Brain microvascular endothelial cell (primary cell): Measurements from ENCODE around the gene CACNA1H.
"Not testable (repeated sequence)": the region's sequence is repeated elsewhere in the genome, so short reads cannot be mapped to it uniquely, and the experiment has no call there.

Experiments used
- DNase-seq: peaks from one replicate; pipeline ENCODE4 v3.0.0-alpha.2; 2020
- H3K27ac ChIP-seq: fragments of 250-450 bp; sonication (Bioruptor Pico); 2 replicates; pipeline ENCODE4 v1.5.1; 2020; ENCODE audit warnings: mild to moderate bottlenecking, moderate library complexity
- H3K27me3 ChIP-seq: fragments of 250-450 bp; sonication (Bioruptor Pico); replicated peaks from 2 replicates; pipeline ENCODE4 v1.5.1; 2020; ENCODE audit warnings: mild to moderate bottlenecking
- H3K36me3 ChIP-seq: fragments of 250-450 bp; sonication (Bioruptor Pico); replicated peaks from 2 replicates; pipeline ENCODE4 v1.5.1; 2020; ENCODE audit warnings: mild to moderate bottlenecking
- H3K4me3 ChIP-seq: 2 replicates; pipeline ENCODE4 v1.5.1; 2011; ENCODE audit warnings: low read depth, mild to moderate bottlenecking, control low read depth, low read length, moderate library complexity
- in situ Hi-C: cut with HindIII; loops from 2 replicates; pipeline ENCODE4 v1.10.0; 2017; ENCODE audit warnings: low sequenced_read_pairs, low pct_ligation_motif_present
- TF ChIP-seq, protein P1 (sequence below): IDR thresholded peaks from 2 replicates; pipeline ENCODE4 v1.5.1; 2011; ENCODE audit warnings: low read depth, mild to moderate bottlenecking, moderate library complexity, low read length, control low read depth, inconsistent platforms; ENCODE audit errors: missing control alignments

CACNA1H gene

GRCh38 chr16:1188432-1189189 lies 35.7 kb downstream of the CACNA1H start:
- H3K27ac ChIP-seq = no peak overlapping the region
- no peaks in the 10 kb centered on the region for H3K36me3 ChIP-seq
- H3K4me3 ChIP-seq = no peak overlapping the region
- DNase-seq = no peak
- in situ Hi-C loops = no loop called here
- TF ChIP-seq, protein P1, sequence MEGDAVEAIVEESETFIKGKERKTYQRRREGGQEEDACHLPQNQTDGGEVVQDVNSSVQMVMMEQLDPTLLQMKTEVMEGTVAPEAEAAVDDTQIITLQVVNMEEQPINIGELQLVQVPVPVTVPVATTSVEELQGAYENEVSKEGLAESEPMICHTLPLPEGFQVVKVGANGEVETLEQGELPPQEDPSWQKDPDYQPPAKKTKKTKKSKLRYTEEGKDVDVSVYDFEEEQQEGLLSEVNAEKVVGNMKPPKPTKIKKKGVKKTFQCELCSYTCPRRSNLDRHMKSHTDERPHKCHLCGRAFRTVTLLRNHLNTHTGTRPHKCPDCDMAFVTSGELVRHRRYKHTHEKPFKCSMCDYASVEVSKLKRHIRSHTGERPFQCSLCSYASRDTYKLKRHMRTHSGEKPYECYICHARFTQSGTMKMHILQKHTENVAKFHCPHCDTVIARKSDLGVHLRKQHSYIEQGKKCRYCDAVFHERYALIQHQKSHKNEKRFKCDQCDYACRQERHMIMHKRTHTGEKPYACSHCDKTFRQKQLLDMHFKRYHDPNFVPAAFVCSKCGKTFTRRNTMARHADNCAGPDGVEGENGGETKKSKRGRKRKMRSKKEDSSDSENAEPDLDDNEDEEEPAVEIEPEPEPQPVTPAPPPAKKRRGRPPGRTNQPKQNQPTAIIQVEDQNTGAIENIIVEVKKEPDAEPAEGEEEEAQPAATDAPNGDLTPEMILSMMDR = no peak
- H3K27me3 ChIP-seq = no peaks in the 10 kb centered on the region

DNA sequence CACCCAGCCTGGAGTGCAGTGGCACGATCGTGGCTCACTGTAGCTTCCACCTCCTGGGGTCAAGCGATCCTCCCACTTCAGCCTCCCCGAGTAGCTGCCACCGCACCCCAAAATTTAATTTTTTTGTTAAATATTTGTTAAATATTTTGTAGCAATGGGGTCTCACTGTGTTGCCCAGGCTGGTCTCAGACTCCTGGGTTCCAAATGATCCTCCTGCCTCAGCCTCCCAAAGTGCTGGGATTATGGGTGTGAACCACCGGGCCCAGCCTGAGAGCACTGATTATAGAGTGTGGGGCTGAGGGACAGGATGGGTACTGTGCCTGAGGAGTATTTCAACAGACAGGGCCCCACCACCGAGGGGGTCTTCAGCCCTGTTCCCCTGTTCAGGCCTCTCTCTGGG lies 36.5 kb downstream of the CACNA1H start:
- H3K27ac ChIP-seq = no peak overlapping the region
- H3K36me3 ChIP-seq = no peaks in the 10 kb centered on the region
- in situ Hi-C loops = no loop called here
- no peak overlapping the region for H3K4me3 ChIP-seq
- DNase-seq = no peak
- TF ChIP-seq, protein P1 = no peak
- no peaks in the 10 kb centered on the region for H3K27me3 ChIP-seq

- H3K36me3 ChIP-seq, in situ Hi-C loops, DNase-seq, H3K27me3 ChIP-seq, H3K4me3 ChIP-seq, H3K27ac ChIP-seq: not testable (repeated sequence)
Observed at GRCh38 chr16:1190789-1191188, 37.9 kb downstream of the CACNA1H start.

DNA sequence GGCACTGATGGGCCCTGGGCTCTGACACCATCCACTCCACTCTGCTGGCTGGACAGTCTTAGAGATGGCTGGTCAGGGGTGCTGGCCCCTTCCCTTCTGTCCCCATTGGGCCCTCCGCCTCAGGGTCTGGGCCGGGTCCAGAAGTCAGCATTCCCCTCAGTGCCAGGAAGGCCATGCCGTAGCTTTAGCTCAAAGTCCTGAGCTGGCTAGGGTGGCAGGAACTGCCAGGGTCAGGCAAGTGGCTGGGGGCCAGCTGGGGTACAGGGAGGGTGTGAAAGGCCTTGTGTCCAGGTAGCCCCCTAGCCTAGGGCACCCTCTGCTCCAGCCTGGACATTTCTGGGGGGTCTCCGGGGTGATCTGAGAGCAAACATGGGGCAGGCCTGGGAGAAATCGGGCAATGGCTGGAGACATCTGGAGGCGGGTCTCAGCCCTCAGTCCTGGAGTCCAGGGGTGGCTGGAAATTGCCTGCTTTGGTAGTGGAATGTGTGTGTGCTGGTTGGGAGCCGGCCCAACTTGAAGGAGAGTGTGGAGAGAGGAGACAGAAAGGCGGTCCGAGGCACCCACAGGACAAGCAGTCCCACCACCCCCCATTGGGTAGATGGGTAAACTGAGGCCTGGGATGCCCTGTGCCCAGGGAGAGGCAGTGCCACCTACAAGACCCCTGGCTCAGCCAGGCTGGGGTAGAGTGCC lies 39.6 kb downstream of the CACNA1H start:
- in situ Hi-C loops = no loop called here
- Histone ChIP-seq H3K27ac (no peak overlapping the region), H3K27me3 (no peaks in the 10 kb centered on the region), H3K36me3 (no peaks in the 10 kb centered on the region), H3K4me3 (no peak overlapping the region)
- TF ChIP-seq, protein P1 = no peak
- DNase-seq = no peak

DNA sequence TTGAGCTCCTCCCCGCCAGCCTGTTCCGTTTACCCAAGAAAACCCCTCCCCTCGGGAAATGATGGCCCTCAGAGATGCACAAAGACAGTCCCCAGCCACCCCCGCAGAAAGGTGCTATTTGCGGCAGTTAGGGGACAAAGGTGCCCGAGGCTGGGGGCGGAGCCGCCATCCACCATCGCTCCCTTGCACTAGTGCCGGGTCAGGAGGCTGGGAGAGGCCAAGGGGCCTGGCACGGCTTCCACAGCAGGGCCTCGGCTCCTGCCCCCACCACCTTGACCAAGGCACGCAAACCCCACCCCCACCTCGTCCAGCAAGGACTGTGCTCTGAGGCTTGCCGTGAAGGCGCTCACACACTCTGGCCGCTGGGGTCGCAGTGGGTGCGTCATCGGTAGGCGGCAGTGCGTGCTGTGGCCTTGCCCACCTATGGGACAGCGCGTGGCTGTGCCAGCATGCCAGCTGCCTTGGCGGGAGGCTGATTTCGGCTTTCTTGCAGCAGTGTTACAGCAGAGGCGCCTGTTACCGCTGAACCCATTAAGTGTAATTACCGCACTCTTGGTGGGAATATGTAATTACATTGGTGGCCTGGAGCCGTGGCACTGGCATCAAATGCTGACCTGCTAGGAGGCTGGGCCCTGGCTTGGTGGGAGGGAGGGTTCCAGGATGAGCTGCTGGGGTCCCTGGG lies 40.4 kb downstream of the CACNA1H start:
- H3K27ac ChIP-seq = no peak overlapping the region
- TF ChIP-seq, protein P1 = no peak
- DNase-seq = no peak

GRCh38 chr16:1193825-1194581 lies 41.1 kb downstream of the CACNA1H start:
- H3K27me3 ChIP-seq = no peaks in the 10 kb centered on the region
- in situ Hi-C loops = no loop called here
- TF ChIP-seq, protein P1 = no peak
- H3K4me3 ChIP-seq = no peak overlapping the region
- H3K27ac ChIP-seq = no peak overlapping the region
- no peak for DNase-seq
- H3K36me3 ChIP-seq = no peaks in the 10 kb centered on the region

More for the DNA sequence above, 40.4 kb downstream of the CACNA1H start:
- in situ Hi-C loops = no loop called here
- Histone ChIP-seq H3K36me3 (no peaks in the 10 kb centered on the region), H3K27me3 (no peaks in the 10 kb centered on the region), H3K4me3 (no peak overlapping the region)
